AG04449 (cell line): Measurements from ENCODE around the gene TSC22D4.

Experiments used
- CTCF ChIA-PET: fragments of 350-600 bp; formaldehyde crosslinking; extraction: SDS; loops from one replicate; lab custom pipeline; 2021; ENCODE audit warnings: antibody characterized with exemption; lab: Yijun Ruan, JAX
- POLR2A ChIA-PET: fragments of 400-600, 350-600 bp; formaldehyde crosslinking; extraction: SDS; loops from one replicate; lab custom pipeline; 2020; ENCODE audit warnings: antibody characterized with exemption, inconsistent platforms; lab: Yijun Ruan, JAX
- DNase-seq: peaks from one replicate; pipeline ENCODE4 v3.0.0-alpha.2; 2010; ENCODE audit warnings: low read depth, low spot score
- H3K4me3 ChIP-seq: 2 replicates; pipeline ENCODE4 v1.5.1; 2011; ENCODE audit warnings: low read depth, mild to moderate bottlenecking, control low read depth, low read length
- CTCF ChIP-seq: IDR thresholded peaks from one replicate; pipeline ENCODE4 v1.5.1; 2011; ENCODE audit warnings: mild to moderate bottlenecking, moderate library complexity, low read length, control low read depth, inconsistent platforms; ENCODE audit not compliant: insufficient read depth; ENCODE audit errors: missing control alignments

TSC22D4 gene

GRCh38 chr7:100489121-100489520, 10.1 kb upstream of the TSC22D4 start:
- CTCF ChIA-PET = interaction anchor here (1.4 to 7.0 kb wide), 4 partner anchors 9 to 202 kb away, joined by 4 to 42 read pairs (median 4); partner anchors contain the start of genes NYAP1 and TSC22D4
- POLR2A ChIA-PET = no interaction called here
- no peak overlapping the region for H3K4me3 ChIP-seq
- no peak for DNase-seq
- TF ChIP-seq CTCF = no peak

GRCh38 chr7:100488333-100489095, 9.5 kb upstream of the TSC22D4 start:
- ChIA-PET POLR2A (no interaction called here), CTCF (interaction anchor here (1.2 to 7.0 kb wide), 7 partner anchors 8 to 203 kb away, joined by 4 to 42 read pairs (median 4); partner anchors contain the start of genes NYAP1 and TSC22D4)
- TF ChIP-seq CTCF = no peak
- no peak for DNase-seq
- no peak overlapping the region for H3K4me3 ChIP-seq

- ChIA-PET POLR2A (interaction anchor here (0.7 to 1.4 kb wide), 2 partner anchors 8 to 10 kb away, joined by 3 to 4 read pairs; partner anchors contain the start of gene TSC22D4), CTCF (interaction anchor here (1.2 to 7.0 kb wide), 5 partner anchors 6 to 76 kb away, joined by 4 to 42 read pairs (median 6); partner anchors contain the start of genes NYAP1 and TSC22D4)
- DNase-seq = no peak
- no peak for TF ChIP-seq CTCF
- H3K4me3 ChIP-seq = no peak overlapping the region
These were observed 7.9 kb upstream of the TSC22D4 start for GRCh38 chr7:100486753-100487446.

- ChIA-PET CTCF (interaction anchor here (1.0 to 1.7 kb wide), 3 partner anchors 17 to 147 kb away, joined by 3 to 6 read pairs (median 4); no protein-coding TSS in a partner anchor), POLR2A (no interaction called here)
- H3K4me3 ChIP-seq = no peak overlapping the region
- no peak for TF ChIP-seq CTCF
- DNase-seq = no peak
These were observed 7.2 kb upstream of the TSC22D4 start for GRCh38 chr7:100486111-100486636.

GRCh38 chr7:100485471-100485876, 6.5 kb upstream of the TSC22D4 start:
- TF ChIP-seq CTCF = no peak
- POLR2A ChIA-PET = no interaction called here
- CTCF ChIA-PET = interaction anchor here (1.0 to 1.7 kb wide), 4 partner anchors 16 to 147 kb away, joined by 3 to 6 read pairs (median 4); no protein-coding TSS in a partner anchor
- H3K4me3 ChIP-seq = no peak overlapping the region
- no peak for DNase-seq
